GM12878 (cell line): Measurements from ENCODE around the gene CNTNAP2. TPM values are rescaled to one million over a fixed set of nuclear protein-coding genes. Genes with fewer than 3 reads are reported as not detected.

ENCODE experiments used
- ATAC-seq: fragments of 200-7000 bp; cut with Tn5 transposase; 3 replicates; pipeline ENCODE4 v1.9.1; 2020; ENCODE audit warnings: mild to moderate bottlenecking, moderate library complexity
- BruUV-seq: library from RNA; stranded (reverse); fragments of 400-500 nt; replicated peaks from 2 replicates; lab custom pipeline; 2021; lab: Mats Ljungman, UMichigan
- CTCF ChIA-PET: fragments of 300-600 bp; sonication (Branson Sonifier 250); formaldehyde crosslinking; extraction: SDS; loops from one replicate; lab custom pipeline; 2021; ENCODE audit warnings: inconsistent platforms; lab: Yijun Ruan, JAX
- POLR2A ChIA-PET: fragments of 350-600 bp; formaldehyde crosslinking; extraction: SDS; loops from one replicate; lab custom pipeline; 2021; ENCODE audit warnings: inconsistent platforms; lab: Charles Lee
- RAD21 ChIA-PET: fragments of 300-600 bp; sonication (Branson Sonifier 250); formaldehyde crosslinking; loops from one replicate; lab custom pipeline; 2023; ENCODE audit warnings: antibody characterized with exemption; ENCODE audit not compliant: unreplicated experiment; lab: Charles Lee
- SMC1A ChIA-PET: fragments of 300-600 bp; sonication (Branson Sonifier 250); formaldehyde crosslinking; loops from one replicate; lab custom pipeline; 2023; ENCODE audit not compliant: unreplicated experiment, uncharacterized antibody; lab: Charles Lee
- DNase-seq: peaks from one replicate; pipeline ENCODE4 v3.0.0-alpha.2; 2011; ENCODE audit warnings: low read depth, low spot score
- FAIRE-seq: peaks from 3 replicates; lab custom pipeline; 2011; peaks lifted over from hg19 to GRCh38; lab: Jason Lieb, UNC
- H2AFZ ChIP-seq: 2 replicates; pipeline ENCODE4 v1.6.0; 2011; ENCODE audit warnings: low read depth, low read length, control low read depth; ENCODE audit not compliant: control insufficient read depth
- H3K27ac ChIP-seq: 2 replicates; pipeline ENCODE4 v1.5.1; 2011; ENCODE audit warnings: control low read depth; ENCODE audit not compliant: control insufficient read depth, insufficient read depth
- H3K27me3 ChIP-seq, 2 experiments: replicated peaks in 1 of 2; 2 replicates each; pipeline versions ENCODE4 v1.6.0 to v1.6.1; 2011; ENCODE audit warnings: low read length in 1 of 2; ENCODE audit not compliant: control insufficient read depth in 2 of 2, insufficient read depth in 2 of 2
- H3K36me3 ChIP-seq, 2 experiments: 2 replicates each; pipeline ENCODE4 v1.5.1; 2011; ENCODE audit warnings: low read length in 1 of 2; ENCODE audit not compliant: control insufficient read depth in 2 of 2, insufficient read depth in 2 of 2
- H3K4me1 ChIP-seq: 2 replicates; pipeline ENCODE4 v1.6.1; 2011; ENCODE audit warnings: mild to moderate bottlenecking, low read length, moderate library complexity, mixed read lengths; ENCODE audit not compliant: control insufficient read depth, insufficient read depth
- H3K4me2 ChIP-seq: 2 replicates; pipeline ENCODE4 v1.6.0; 2011; ENCODE audit warnings: control low read depth; ENCODE audit not compliant: control insufficient read depth, insufficient read depth
- H3K4me3 ChIP-seq: fragments of 200-600 bp; sonication (generic); 2 replicates; pipeline ENCODE4 v1.5.1; 2016
- H3K79me2 ChIP-seq: 2 replicates; pipeline ENCODE4 v1.6.0; 2011; ENCODE audit warnings: low read length; ENCODE audit not compliant: control insufficient read depth, insufficient read depth
- H3K9ac ChIP-seq: 2 replicates; pipeline ENCODE4 v1.8.0; 2011; ENCODE audit warnings: low read length, control low read depth, mixed read lengths; ENCODE audit not compliant: control insufficient read depth, insufficient read depth
- H3K9me3 ChIP-seq: replicated peaks from 3 replicates; pipeline ENCODE4 v1.5.1; 2011; ENCODE audit warnings: mild to moderate bottlenecking, low read length; ENCODE audit not compliant: control insufficient read depth, insufficient read depth
- H4K20me1 ChIP-seq: 2 replicates; pipeline ENCODE4 v1.6.0; 2011; ENCODE audit not compliant: control insufficient read depth, insufficient read depth
- ASH2L ChIP-seq: fragments of 300-600, 200-600 bp; sonication (generic); IDR thresholded peaks from 2 replicates; pipeline ENCODE4 v1.6.1; 2017; ENCODE audit warnings: low read depth, mild to moderate bottlenecking, borderline replicate concordance
- ATF7 ChIP-seq: fragments of 450-650 bp; IDR thresholded peaks from 2 replicates; pipeline ENCODE4 v1.6.1; 2016; ENCODE audit warnings: low read depth, mild to moderate bottlenecking
- BHLHE40 ChIP-seq, 2 experiments: fragments of 450-650 bp in 1 of 2; IDR thresholded peaks; 2 replicates each; pipeline ENCODE4 v1.6.1; 2011 to 2017; ENCODE audit warnings: low read depth in 2 of 2, borderline replicate concordance in 1 of 2, improper control_type of control experiment in 1 of 2, low read length in 1 of 2, mild to moderate bottlenecking in 1 of 2
- BRCA1 ChIP-seq: IDR thresholded peaks from 2 replicates; pipeline ENCODE4 v1.6.1; 2011; ENCODE audit warnings: low read depth, low read length, improper control_type of control experiment
- CEBPB ChIP-seq, 2 experiments: fragments of 150-350 bp in 1 of 2; IDR thresholded peaks; 2 replicates each; pipeline ENCODE4 v1.6.1; 2012 to 2014; ENCODE audit warnings: low read depth in 2 of 2, low read length in 2 of 2, borderline replicate concordance in 1 of 2, inconsistent platforms in 1 of 2
- ESRRA ChIP-seq: IDR thresholded peaks from 2 replicates; pipeline ENCODE4 v1.6.1; 2012; ENCODE audit warnings: mild to moderate bottlenecking, low read length, improper control_type of control experiment
- ETV6 ChIP-seq, 2 experiments: fragments of 450-650 bp in 1 of 2; IDR thresholded peaks in 1 of 2; conservative IDR thresholded peaks in 1 of 2; 2 replicates each; pipeline ENCODE4 v1.6.1; 2014; ENCODE audit warnings: antibody characterized with exemption in 1 of 2, borderline replicate concordance in 1 of 2, low read depth in 1 of 2, mild to moderate bottlenecking in 1 of 2, moderate library complexity in 1 of 2
- JUNB ChIP-seq: IDR thresholded peaks from 2 replicates; pipeline ENCODE4 v1.6.1; 2016; ENCODE audit warnings: antibody characterized with exemption, mild to moderate bottlenecking
- KLF5 ChIP-seq: fragments of 450-650 bp; IDR thresholded peaks from 2 replicates; pipeline ENCODE4 v1.6.1; 2014; ENCODE audit warnings: mild to moderate bottlenecking; ENCODE audit not compliant: partially characterized antibody
- MYB ChIP-seq: fragments of 150-350 bp; IDR thresholded peaks from 2 replicates; pipeline ENCODE4 v1.6.1; 2014; ENCODE audit warnings: mild to moderate bottlenecking, low read depth, low read length, borderline replicate concordance
- NR2F1 ChIP-seq: fragments of 450-650 bp; conservative IDR thresholded peaks from 2 replicates; pipeline ENCODE4 v1.6.1; 2017; ENCODE audit warnings: mild to moderate bottlenecking
- NRF1 ChIP-seq: conservative IDR thresholded peaks from 2 replicates; pipeline ENCODE4 v1.6.1; 2011; ENCODE audit warnings: mild to moderate bottlenecking, low read depth, low read length, improper control_type of control experiment
- PAX5 ChIP-seq: IDR thresholded peaks from 2 replicates; pipeline ENCODE4 v1.6.1; 2011; ENCODE audit warnings: low read depth, low read length, borderline replicate concordance
- RAD51 ChIP-seq: fragments of 450-650 bp; IDR thresholded peaks from 2 replicates; pipeline ENCODE4 v1.6.1; 2016; ENCODE audit warnings: moderate library complexity, mild to moderate bottlenecking, inconsistent platforms
- RBBP5 ChIP-seq: fragments of 200-600 bp; sonication (generic); conservative IDR thresholded peaks from 2 replicates; pipeline ENCODE4 v1.6.1; 2016
- SIX5 ChIP-seq: IDR thresholded peaks from 2 replicates; pipeline ENCODE4 v1.6.1; 2011; ENCODE audit warnings: mild to moderate bottlenecking, low read depth, low read length, moderate library complexity; ENCODE audit not compliant: severe bottlenecking
- STAT3 ChIP-seq: IDR thresholded peaks from 2 replicates; pipeline ENCODE4 v1.6.1; 2011; ENCODE audit warnings: low read depth, low read length, improper control_type of control experiment
- TCF7 ChIP-seq: IDR thresholded peaks from 2 replicates; pipeline ENCODE4 v1.6.1; 2014; ENCODE audit warnings: antibody characterized with exemption, borderline replicate concordance
- WGBS: methylation state at CpG from one replicate; pipeline ENCODE4 v1.1.6; 2016; ENCODE audit warnings: low lambda C conversion rate; ENCODE audit not compliant: insufficient replicate concordance, insufficient coverage; ENCODE audit errors: missing lambda C conversion rate; 5-methylcytosine and 5-hydroxymethylcytosine counted together
- in situ Hi-C: fragments of 300-500 bp; cut with MboI; formaldehyde crosslinking; loops from 9 replicates; pipeline ENCODE4 v1.14.3; 2018; ENCODE audit warnings: mixed read lengths
- intact Hi-C: fragments of 100-400 bp; cut with micrococcal nuclease; formaldehyde crosslinking; loops from one replicate; pipeline ENCODE4 v1.14.2; 2022; ENCODE audit not compliant: unreplicated experiment
- polyA plus RNA-seq, 11 experiments: library from polyadenylated mRNA; depleted of rRNA in 4 of 11; unstranded in 6 of 11; stranded (reverse) in 5 of 11; fragments of >200 nt; fragmentation: Nextera tagmentation in 4 of 11; fragmentation: Illumina TruSeq in 1 of 11; extraction: Ambion mirVana in 4 of 11; extraction: Trizol in 1 of 11; gene quantifications; 1 replicate in 1 of 11; 2 replicates in 10 of 11; pipeline versions ENCODE4 v1.2.1 to v1.2.3, GENCODE V29; 2011 to 2016; ENCODE audit warnings: inconsistent platforms in 2 of 11, missing spikeins in 2 of 11, low read depth in 1 of 11
- total RNA-seq, 4 experiments: library from RNA; depleted of rRNA in 3 of 4; stranded (reverse); fragments of >200 nt in 3 of 4; fragmentation: Illumina TruSeq in 1 of 4; extraction: Trizol in 1 of 4; gene quantifications; 2 replicates each; pipeline versions ENCODE4 v1.2.1 to v1.2.3, GENCODE V29; 2013 to 2021
- TF ChIP-seq, protein P1 (sequence below): IDR thresholded peaks from 2 replicates; pipeline ENCODE4 v1.6.1; 2011; ENCODE audit warnings: mild to moderate bottlenecking, low read depth, low read length, moderate library complexity; ENCODE audit not compliant: insufficient replicate concordance

The CNTNAP2 gene
- total and polyA plus RNA-seq, 10 of the 15 experiments (the other 5 are each of a cell fraction or from before 2014, with no cell fraction given): 0.03 to 0.08 (median 0.03) TPM; not detected in 7

DNA sequence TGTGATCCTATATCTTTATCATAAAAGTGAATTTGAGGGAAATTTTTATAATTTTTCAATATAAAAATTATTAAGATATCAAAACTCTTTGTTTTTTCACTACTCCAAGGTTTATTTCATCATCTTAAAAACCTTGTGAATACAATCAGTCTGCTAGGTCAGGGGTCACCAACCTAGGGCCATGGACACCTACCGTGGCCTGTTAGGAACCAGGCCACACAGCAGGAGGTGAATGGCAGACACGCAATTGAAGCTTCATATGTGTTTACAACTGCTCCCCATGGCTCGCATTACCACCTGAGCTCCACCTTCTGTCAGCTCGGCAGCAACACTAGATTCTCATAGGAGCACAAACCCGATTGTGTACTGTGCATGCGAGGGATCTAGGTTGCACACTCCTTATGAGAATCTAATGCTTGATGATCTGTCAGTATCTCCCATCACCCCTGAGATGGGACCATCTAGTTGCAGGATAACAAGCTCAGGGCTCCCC lies 2202.8 kb downstream of the CNTNAP2 start:
- 61% methylated on average over 6 of the region's 6 CpGs for WGBS
- Histone ChIP-seq H3K27me3 (no peaks in the 10 kb centered on the region), H2AFZ (no peak overlapping the region), H3K9me3 (no peaks in the 10 kb centered on the region), H3K4me3 (no peak overlapping the region), H3K4me1 (no peaks in the 10 kb centered on the region), H3K27ac (no peak overlapping the region), H3K4me2 (no peak overlapping the region), H3K79me2 (no peaks in the 10 kb centered on the region), H3K36me3 (no peaks in the 10 kb centered on the region), H4K20me1 (no peaks in the 10 kb centered on the region), H3K9ac (no peak overlapping the region)
- ChIA-PET POLR2A (no interaction called here), CTCF (no interaction called here), RAD21 (no interaction called here), SMC1A (no interaction called here)
- intact Hi-C loops (no loop called here), in situ Hi-C loops (no loop called here)
- TF ChIP-seq STAT3 (no peak), NRF1 (no peak), JUNB (no peak), PAX5 (no peak)
- TF ChIP-seq, protein P1, sequence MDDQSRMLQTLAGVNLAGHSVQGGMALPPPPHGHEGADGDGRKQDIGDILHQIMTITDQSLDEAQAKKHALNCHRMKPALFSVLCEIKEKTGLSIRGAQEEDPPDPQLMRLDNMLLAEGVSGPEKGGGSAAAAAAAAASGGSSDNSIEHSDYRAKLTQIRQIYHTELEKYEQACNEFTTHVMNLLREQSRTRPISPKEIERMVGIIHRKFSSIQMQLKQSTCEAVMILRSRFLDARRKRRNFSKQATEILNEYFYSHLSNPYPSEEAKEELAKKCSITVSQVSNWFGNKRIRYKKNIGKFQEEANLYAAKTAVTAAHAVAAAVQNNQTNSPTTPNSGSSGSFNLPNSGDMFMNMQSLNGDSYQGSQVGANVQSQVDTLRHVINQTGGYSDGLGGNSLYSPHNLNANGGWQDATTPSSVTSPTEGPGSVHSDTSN: no peak
- BruUV-seq: no TSS peak
- no peak for ATAC-seq
- no peak for FAIRE-seq
- no peak for DNase-seq

DNA sequence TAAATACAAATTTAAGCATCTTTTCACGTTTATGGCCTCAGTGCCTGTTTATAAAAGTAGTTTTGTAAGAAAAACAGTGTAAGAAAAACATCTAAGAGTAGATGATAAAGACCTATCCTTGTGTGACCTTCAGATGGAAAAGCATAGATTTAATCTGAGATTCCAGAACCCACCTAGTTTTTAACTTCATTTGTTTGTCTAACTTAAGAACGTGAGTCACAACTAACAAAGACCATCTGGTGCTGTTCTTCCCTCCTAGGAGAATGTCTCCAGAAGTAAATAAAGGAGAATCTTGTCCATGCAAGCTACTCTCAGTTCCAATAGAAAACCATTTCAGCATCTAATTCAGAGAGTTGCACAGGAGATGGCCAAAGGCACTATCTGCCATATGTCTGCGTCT lies 2208.6 kb downstream of the CNTNAP2 start:
- Histone ChIP-seq H3K27me3 (no peaks in the 10 kb centered on the region), H3K4me1 (no peaks in the 10 kb centered on the region), H3K4me3 (no peak overlapping the region), H3K36me3 (no peaks in the 10 kb centered on the region), H3K9ac (no peak overlapping the region), H3K27ac (no peak overlapping the region), H3K79me2 (no peaks in the 10 kb centered on the region), H3K4me2 (no peak overlapping the region), H4K20me1 (no peaks in the 10 kb centered on the region), H3K9me3 (no peaks in the 10 kb centered on the region), H2AFZ (no peak overlapping the region)
- ChIA-PET RAD21 (no interaction called here), SMC1A (no interaction called here), CTCF (no interaction called here), POLR2A (no interaction called here)
- 2% methylated on average over 3 of the region's 3 CpGs for WGBS
- in situ Hi-C loops (no loop called here), intact Hi-C loops (no loop called here)
- FAIRE-seq: no peak
- no peak for ATAC-seq
- DNase-seq: no peak
- no TSS peak for BruUV-seq
- TF ChIP-seq KLF5 (no peak), NR2F1 (no peak), TCF7 (no peak), RAD51 (no peak), BRCA1 (no peak), ESRRA (no peak), ASH2L (no peak), MYB (no peak), ATF7 (no peak), RBBP5 (no peak), CEBPB (IDR thresholded peaks at IDR 0.05; ENCODE audit: borderline replicate concordance in 1 of 2, low read depth in 2 of 2, low read length in 2 of 2) (no peak), ETV6 (conservative IDR thresholded peaks at IDR 0.05 in 1 of 2, IDR thresholded peaks at IDR 0.05 in 1 of 2; ENCODE audit: borderline replicate concordance in 1 of 2, low read depth in 1 of 2) (no peak), BHLHE40 (IDR thresholded peaks at IDR 0.05; ENCODE audit: borderline replicate concordance in 1 of 2, low read depth in 2 of 2, low read length in 1 of 2) (no peak), SIX5 (no peak)
